G401.6 (cell line): ENCODE results near the gene PRAMEF5.
"Not testable (repeated sequence)": the region's sequence is repeated elsewhere in the genome, so short reads cannot be mapped to it uniquely, and the experiment has no call there.

Experiments
- FAIRE-seq: peaks from 2 replicates; lab custom pipeline; 2012; peaks lifted over from hg19 to GRCh38; lab: Jason Lieb, UNC

Gene PRAMEF5

GRCh38 chr1:13253898-13254297 is at the start of gene PRAMEF5:
PRAMEF5 (plus strand) TSS chr1:13254198; CDS start chr1:13259269, 5,071 bp downstream.
- FAIRE-seq: not testable (repeated sequence)

DNA sequence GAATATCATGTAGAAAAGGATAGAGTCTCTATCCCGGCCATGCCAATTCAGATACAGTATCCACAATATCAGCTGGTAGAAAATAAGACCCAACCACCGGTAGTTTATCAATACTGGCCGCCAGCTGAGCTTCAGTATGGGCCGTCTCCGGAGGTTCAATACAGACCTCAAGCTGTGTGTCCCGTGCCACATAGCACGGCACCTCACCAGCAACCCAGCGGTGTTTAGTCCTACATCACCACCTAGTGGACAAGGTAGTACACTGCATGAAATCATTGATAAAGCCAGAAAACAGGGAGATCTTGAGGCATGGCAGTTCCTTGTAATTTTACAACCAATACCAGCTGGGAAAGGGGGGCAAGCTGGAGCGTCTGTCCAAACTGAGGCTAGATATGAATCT is 45.3 kb upstream of the PRAMEF5 start:
- FAIRE-seq: not testable (repeated sequence)

- FAIRE-seq: not testable (repeated sequence)
Measured at GRCh38 chr1:13216619-13217018, 37.4 kb upstream of the PRAMEF5 start.

DNA sequence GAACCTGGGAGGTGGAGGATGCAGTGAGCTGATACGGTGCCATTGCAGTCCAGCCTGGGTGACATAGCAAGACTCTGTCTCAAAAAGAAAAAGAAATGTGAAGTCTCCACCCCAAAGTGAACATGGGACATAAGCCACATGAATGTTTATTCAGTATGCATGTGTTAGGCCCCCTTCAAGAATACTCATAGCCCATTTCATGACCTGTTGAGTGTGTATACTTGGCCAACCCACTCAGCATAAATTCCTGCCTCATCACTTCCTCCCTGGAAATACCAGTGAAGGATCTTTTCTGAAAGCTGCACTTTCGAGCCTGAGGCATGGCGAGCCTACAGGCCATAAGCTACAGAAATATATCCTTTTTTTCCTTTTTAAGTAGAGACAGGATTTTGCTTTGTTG is 34.8 kb upstream of the PRAMEF5 start:
- not testable (repeated sequence) for FAIRE-seq

DNA sequence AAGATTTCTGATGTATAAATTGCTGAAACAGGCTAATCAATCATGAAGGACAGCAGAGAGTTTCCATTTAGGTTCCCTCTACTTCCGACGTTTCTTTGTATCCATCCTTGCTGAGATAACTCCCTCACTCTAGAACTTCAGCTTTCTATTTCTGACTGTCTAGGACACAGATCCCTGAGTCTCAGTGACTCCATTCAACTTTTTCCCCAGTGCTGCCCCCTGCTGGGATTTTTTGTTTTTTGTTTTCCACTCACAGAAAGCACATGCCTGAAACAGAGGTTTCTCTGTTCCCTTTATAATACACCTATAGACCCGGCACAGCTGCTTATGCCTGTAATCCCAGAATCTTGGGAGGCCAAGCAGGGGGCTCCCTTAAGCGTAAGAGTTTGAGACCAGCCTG is 31.2 kb upstream of the PRAMEF5 start:
- FAIRE-seq: not testable (repeated sequence)

- FAIRE-seq: no peak
Measured at GRCh38 chr1:13224480-13225060, 29.4 kb upstream of the PRAMEF5 start.

DNA sequence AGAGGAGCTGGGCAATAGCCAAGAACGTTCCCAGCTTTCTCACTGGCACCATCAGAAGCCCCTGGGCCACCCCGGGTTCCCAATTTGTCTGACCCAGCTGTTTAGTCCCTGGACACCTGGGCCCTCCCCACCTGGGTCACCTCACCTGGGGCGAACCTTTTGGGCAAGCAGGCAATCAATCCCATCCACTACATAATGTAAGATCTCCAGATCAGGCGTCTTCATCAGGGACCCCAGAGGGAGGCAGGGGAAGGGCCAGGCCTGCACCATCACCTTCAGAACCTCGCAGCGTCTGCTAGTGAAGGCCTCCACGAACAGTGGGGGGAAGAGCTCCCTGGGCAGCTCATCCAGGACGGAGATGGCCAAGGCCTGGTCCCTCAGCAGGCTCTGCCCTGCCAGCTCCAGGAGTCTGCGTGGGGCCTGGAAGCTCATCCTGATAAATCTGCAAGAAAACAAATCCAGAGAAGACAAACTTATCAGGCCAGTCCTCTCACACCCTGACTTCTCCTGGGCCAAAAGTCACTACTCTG is 28.3 kb upstream of the PRAMEF5 start, which contains the start of gene PRAMEF18:
PRAMEF18 (minus strand) TSS at position 480 of the 530 bp plus-strand sequence; CDS start at position 432, 48 bp downstream.
- FAIRE-seq: not testable (repeated sequence)

GRCh38 chr1:13227271-13228055 is 26.5 kb upstream of the PRAMEF5 start:
- FAIRE-seq: not testable (repeated sequence)

DNA sequence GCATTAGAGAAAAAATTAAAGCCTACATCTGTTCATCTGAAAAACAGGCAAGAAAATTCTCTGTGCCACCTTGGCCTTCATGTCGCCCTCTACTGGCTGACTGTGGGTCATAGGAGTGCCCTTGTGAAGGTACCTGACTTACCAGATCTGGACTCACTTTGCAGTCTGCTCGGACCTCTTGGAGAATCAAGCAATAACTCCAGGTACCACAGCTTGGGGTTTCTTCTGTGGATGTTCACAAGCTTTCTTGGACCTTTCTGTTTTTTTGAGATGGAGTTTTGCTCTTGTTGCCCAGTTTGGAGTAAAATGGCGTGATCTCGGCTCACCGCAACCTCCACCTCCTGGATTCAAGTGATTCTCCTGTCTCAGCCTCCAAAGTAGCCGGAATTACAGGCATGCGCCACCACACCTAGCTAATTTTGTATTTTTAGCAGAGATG is 25.6 kb upstream of the PRAMEF5 start:
- FAIRE-seq: no peak

DNA sequence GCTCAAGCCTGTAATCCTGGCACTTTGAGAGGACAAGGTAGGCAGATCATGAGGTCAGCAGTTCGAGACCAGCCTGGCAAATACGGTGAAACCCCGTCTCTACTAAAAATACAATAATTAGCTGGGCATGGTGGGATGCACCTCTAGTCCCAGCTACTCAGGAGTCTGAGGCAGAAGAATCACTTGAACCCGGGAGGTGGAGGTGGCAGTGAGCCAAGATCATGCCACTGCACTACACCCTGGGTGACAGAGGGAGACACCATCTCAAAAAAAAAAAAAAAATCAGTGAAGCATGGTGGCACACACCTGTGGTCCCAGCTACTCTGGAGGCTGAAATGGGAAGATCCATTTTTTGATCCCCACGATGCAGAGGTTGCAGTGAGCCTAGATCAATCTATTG is 23.9 kb upstream of the PRAMEF5 start:
- not testable (repeated sequence) for FAIRE-seq

GRCh38 chr1:13230601-13231000 is 23.4 kb upstream of the PRAMEF5 start:
- FAIRE-seq: not testable (repeated sequence)

GRCh38 chr1:13231061-13231750 is 22.8 kb upstream of the PRAMEF5 start:
- not testable (repeated sequence) for FAIRE-seq

DNA sequence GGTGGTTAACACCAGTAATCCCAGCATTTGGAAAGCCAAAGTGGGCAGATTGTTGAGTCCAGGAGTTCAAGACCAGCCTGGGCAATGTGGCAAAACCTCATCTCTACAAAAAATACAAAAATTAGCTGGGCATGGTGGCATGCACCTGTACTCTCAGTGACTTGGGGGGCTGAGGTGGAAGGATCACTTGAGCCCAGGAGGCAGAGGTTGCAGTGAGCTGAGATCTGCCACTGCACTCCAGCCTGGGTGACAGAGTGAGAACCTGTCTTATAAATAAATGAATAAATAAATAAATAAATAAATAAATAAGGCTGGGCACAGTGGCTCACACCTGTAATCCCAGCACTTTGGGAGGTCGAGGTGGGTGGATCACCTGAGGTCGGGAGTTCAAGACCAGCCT is 21.9 kb upstream of the PRAMEF5 start:
- FAIRE-seq: not testable (repeated sequence)

GRCh38 chr1:13234057-13234456 is 19.9 kb upstream of the PRAMEF5 start:
- FAIRE-seq: not testable (repeated sequence)

DNA sequence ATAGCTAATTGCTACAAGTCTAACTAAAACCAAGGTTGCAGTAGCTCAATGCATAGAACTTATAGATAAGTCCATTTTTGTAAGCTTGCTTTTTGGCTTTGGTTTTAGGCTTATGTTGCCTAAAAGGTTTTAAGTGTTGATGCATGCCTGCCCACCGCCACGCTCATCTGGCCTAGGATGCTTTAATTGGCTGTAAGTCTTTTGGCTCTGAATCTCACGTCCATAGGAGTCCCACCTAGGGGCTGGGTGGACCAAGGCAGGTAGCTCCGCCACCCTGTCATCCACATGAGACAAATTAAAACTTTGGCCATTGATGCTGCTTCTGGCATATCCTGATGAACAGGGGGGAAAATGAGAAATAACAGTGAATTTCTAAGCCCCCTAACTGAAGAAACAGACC is 16.4 kb upstream of the PRAMEF5 start:
- FAIRE-seq: not testable (repeated sequence)

- FAIRE-seq: not testable (repeated sequence)
Measured at GRCh38 chr1:13239633-13240032, 14.4 kb upstream of the PRAMEF5 start.

- not testable (repeated sequence) for FAIRE-seq
Measured at GRCh38 chr1:13243536-13244263, 10.3 kb upstream of the PRAMEF5 start.

GRCh38 chr1:13245841-13246553 is 8.0 kb upstream of the PRAMEF5 start:
- not testable (repeated sequence) for FAIRE-seq

- FAIRE-seq: not testable (repeated sequence)
Measured at GRCh38 chr1:13246554-13246871, 7.5 kb upstream of the PRAMEF5 start.

GRCh38 chr1:13247122-13247521 is 6.9 kb upstream of the PRAMEF5 start:
- not testable (repeated sequence) for FAIRE-seq

GRCh38 chr1:13265124-13265523 is 11.1 kb downstream of the PRAMEF5 start:
- FAIRE-seq: not testable (repeated sequence)
